Forelimb muscle (tissue), 1 donor: ENCODE data around the gene TMSB10. TPM values are rescaled to one million over a fixed set of nuclear protein-coding genes. Genes with fewer than 3 reads are reported as not detected.
"Not testable (repeated sequence)": the region's sequence is repeated elsewhere in the genome, so short reads cannot be mapped to it uniquely, and the experiment has no call there.

Experiments used
- DNase-seq: peaks from one replicate; pipeline ENCODE4 v3.0.0-alpha.2; 2013; ENCODE audit warnings: low read depth
- polyA plus RNA-seq: library from polyadenylated mRNA; unstranded; fragments of 120-200 nt; gene quantifications from one replicate; pipeline ENCODE4 v1.2.1, GENCODE V29; 2013; ENCODE audit not compliant: insufficient read length

The TMSB10 gene
- 1,084 TPM for polyA plus RNA-seq

- no peak for DNase-seq
Measured at GRCh38 chr2:84905181-84906107, at the start of gene TMSB10. Gene TMSB10, plus strand, starts transcription at chr2:84905656.

GRCh38 chr2:84855731-84856130, 49.7 kb upstream of the TMSB10 start:
- DNase-seq = no peak

- DNase-seq = no peak
Measured at GRCh38 chr2:84856787-84857186, 48.7 kb upstream of the TMSB10 start.

- no peak for DNase-seq
Measured at GRCh38 chr2:84857566-84857965, 47.9 kb upstream of the TMSB10 start.

- DNase-seq = no peak
Measured at GRCh38 chr2:84858123-84858522, 47.3 kb upstream of the TMSB10 start.

GRCh38 chr2:84858937-84859336, 46.5 kb upstream of the TMSB10 start:
- no peak for DNase-seq

- no peak for DNase-seq
Measured at GRCh38 chr2:84861539-84861938, 43.9 kb upstream of the TMSB10 start.

- DNase-seq = no peak
Measured at GRCh38 chr2:84862006-84862405, 43.5 kb upstream of the TMSB10 start.

GRCh38 chr2:84865181-84865783, 40.2 kb upstream of the TMSB10 start:
- no peak for DNase-seq

- DNase-seq = no peak
Measured at GRCh38 chr2:84866122-84866521, 39.3 kb upstream of the TMSB10 start.

- not testable (repeated sequence) for DNase-seq
Measured at GRCh38 chr2:84868327-84868726, 37.1 kb upstream of the TMSB10 start.

- no peak for DNase-seq
Measured at GRCh38 chr2:84870306-84870705, 35.1 kb upstream of the TMSB10 start.

- DNase-seq = not testable (repeated sequence)
Measured at GRCh38 chr2:84872691-84873090, 32.8 kb upstream of the TMSB10 start.

- no peak for DNase-seq
Measured at GRCh38 chr2:84873350-84873749, 32.1 kb upstream of the TMSB10 start.

- no peak for DNase-seq
Measured at GRCh38 chr2:84874381-84875212, 30.9 kb upstream of the TMSB10 start.

GRCh38 chr2:84875213-84875560, 30.3 kb upstream of the TMSB10 start:
- DNase-seq = no peak

- DNase-seq = not testable (repeated sequence)
Measured at GRCh38 chr2:84875619-84876018, 29.8 kb upstream of the TMSB10 start.

GRCh38 chr2:84876369-84876768, 29.1 kb upstream of the TMSB10 start:
- no peak for DNase-seq

GRCh38 chr2:84878459-84878858, 27.0 kb upstream of the TMSB10 start:
- DNase-seq = no peak

GRCh38 chr2:84878896-84879583, 26.4 kb upstream of the TMSB10 start:
- DNase-seq = no peak

GRCh38 chr2:84879584-84880394, 25.7 kb upstream of the TMSB10 start:
- DNase-seq = no peak
